CD4-positive, alpha-beta T cell treated with Interleukin-17A for 1 hour (primary cell): ENCODE measurements around the gene MAB21L3.

Source experiments
- DNase-seq: peaks from one replicate; pipeline ENCODE4 v3.0.0-alpha.2; 2020

Gene MAB21L3

DNA sequence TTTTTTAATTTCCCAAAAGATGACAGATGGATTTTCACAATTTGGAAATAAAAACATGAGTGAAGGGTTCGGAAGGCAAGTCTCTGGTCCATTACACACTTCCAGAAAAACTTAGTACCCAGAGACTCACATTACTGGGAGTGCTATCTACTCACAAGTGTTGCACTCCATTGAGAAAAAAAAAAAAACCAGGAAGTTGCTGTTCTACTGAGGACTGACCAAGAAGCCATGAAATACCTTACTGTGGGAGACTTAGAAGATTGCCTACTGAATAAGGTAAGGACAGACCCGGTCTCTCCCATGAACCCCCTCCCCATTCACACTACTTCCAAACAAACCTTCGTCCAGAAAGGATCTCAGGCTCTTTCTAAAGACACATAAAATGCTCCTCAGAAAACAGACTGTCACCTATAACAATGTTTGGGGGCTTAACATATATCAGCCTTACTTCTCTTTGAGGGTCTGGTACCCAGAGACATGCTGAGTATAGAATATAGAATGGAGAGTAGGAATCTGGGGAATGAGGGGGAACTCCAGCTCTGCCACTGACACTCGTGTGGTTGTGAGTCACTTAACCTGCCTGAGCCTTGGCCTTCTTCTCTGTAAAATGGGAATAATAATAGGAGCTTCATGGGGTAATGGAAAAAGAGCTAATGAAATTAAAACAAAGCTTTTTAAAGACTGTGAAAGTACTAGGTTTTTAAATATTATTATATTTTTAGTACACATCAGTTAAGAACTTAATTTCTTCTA is 1.4 kb downstream of the MAB21L3 start:
- DNase-seq = no peak

DNA sequence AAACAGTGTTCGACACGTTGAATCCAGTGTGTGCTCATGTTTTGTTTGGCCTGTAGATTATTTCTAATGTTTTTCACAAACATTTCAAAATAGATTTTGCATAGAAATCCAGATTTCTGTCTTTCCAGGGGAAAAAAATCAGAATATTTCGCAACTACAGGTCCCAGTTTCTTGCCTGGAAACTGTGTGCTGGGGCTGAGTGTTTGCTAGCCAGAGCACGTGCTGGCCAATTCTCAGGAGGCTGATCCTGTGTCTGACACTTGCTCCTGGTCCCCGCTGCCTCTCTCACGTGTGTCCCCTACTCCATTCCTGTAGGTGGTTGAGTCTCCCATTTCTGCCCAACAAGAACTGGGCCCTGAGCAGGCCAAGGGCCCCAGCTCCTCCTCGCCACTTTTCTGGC is 2.4 kb downstream of the MAB21L3 start:
- no peak for DNase-seq

DNA sequence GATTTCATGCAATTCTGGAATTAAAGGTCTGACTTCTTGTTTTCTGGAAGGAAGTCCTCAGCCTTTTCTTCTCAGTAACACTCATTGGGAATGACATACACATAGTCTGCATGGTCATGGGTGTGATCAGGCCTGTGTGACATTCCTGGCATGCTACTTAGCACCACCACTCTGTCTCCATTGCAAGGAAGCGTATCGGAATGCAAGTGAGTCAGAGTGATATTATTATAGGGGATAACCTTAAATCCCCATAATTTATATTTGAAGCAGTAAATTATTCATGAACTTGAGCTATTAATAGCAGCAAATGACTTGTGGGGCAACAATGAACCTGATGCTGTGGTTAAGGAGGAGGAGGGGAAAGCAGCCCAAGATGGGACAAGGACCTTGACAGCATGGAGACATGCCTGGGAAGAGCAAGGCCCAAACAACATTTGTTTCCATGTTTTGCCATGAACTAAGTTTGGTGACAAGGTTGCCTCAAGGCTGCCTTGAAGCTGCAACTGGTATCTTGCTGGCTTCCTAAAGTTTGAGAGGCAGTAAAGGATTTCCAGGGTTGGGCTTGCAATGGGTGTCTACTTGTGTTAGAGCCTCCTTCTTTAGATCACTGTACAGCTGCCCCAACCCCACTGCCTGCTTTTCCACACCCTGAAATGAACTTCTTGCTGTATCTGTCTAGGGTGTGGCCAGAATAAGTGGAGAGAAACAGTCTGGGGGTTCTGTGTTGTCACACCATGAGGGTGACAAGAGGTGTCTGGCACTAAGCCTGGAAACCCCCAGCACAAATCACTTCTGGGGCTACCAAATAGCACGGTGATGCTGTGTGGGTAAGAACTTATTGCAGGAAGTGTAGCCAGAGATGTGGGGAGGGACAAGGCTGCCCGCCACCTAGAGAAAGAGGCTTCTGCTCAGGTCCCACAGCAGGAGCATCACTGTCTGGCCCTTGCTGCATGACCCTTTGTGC is 4.6 kb downstream of the MAB21L3 start:
- no peak for DNase-seq

DNA sequence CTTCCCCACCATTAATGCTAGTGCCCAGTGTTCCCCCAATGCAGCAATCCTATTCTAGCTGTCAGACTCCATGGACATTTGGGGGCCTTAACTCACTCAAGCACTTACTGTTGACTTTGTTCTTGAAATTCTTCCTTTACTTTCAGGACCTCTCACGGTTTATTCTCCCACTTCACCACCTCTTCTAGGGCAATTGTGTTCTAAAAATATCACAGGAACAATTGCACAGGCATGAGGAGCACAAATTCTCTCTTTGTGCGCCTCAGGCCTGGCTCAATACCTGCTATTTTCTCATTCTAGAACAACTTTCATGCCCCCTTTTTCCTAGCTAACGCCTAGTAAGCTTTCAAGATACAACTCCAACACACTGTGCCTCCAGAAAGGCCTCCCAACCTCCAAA is 7.3 kb downstream of the MAB21L3 start:
- no peak for DNase-seq

DNA sequence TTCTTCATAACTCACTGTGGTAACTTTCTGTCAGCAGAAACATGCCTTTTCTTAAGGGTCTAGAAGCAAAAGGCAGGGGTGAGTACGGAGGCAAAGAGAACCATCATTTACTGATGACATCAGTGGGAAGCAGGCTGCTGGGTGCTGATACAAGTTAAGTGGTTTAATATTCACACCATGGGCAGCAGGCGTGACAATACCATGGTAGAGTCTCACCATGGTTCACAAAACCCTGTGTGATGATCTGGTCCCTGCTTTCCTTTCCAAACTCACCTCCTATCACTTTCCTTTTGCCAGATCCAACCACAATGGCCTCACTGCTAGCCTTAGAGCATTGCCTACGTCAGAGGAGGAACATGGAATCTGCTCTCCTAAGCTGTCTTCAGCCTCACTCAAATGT is 8.7 kb downstream of the MAB21L3 start:
- no peak for DNase-seq

DNA sequence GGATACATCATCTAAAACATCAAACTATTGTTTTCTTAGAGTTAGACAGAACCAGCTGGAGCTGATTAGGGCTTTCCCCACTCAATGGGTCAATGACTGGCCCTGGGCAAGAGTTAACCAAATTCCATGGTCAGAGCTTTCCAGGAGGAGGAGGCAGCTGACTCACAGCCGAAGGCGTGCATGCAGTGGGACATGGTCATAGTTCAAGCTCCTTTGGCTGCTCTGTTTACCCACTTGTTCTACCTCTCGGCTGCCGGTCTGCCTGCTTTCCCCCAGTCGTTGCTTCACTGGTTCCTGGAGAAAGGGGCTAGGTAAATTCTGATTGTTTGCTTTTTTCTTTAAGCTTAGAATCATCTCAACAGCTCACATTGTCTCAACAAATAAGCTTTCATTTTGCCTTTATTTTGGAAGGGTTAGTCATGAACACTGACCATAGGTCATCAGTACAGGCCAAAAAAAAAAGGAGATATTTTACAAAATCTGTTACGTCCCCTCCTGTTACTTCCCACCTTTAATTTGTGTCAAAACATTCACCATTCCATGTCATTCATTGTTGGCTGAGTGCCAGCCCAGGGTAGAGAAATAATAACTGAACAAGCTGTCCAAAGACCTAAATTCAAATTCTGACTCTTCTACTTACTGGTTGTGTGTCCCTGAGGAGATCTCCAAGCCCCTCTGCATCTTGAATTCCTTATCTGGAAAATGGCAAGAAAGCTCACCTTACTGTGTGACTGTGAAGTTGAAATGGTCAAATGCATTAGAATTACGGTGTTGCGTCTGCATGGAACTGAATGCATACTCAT is 12.0 kb downstream of the MAB21L3 start:
- no peak for DNase-seq

DNA sequence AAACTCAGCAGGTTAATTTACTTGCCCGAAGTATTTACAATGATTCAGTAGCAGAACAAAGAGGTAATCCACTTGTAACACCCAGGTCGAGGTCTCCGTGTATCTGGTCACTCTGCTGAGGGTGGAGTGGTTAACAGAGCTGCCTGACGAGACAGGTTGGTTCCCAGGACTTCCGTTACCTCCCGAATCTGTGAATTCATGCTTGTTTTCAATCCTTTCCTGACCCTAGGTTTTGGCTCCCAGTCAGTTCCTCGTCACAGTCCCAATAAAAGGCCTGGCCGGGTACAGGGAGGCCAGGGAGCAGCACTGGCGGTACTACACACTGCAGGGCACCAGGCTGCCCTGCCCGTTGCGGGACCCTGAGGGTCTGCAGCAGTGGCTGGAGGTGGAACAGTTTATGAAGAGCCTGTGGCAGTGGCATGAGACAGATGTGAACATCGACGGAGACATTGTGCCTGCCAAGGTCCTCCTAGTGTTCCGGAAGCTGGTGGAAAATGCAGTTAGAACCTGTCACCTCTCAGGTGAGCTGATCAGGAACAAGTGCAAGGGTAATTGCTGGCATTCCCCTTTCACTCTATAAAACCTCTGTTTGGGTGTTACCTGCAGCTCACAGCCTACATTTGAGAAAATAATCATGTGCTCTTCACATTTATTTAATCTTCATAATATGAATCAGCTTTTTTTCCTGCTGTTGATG is 12.8 kb downstream of the MAB21L3 start:
- DNase-seq = no peak

DNA sequence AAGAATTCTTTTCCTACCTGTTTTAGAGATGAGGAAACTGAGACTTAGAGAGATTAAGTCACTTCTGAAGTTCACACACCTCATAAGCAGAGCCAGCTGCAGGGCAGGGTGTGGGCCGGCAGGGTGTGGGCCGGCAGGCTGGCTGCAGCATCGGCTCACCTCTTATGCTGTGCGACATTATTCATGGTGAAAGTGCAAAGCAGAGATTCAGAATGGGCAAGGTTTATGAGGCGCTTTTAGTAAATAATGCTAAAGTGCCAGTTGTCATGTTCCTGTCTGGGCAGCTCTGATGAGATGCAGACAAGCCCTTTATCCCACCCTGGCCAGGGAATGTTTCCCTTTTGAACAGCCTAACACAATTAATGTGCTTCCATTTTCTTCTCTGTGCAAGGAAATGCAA is 14.6 kb downstream of the MAB21L3 start:
- no peak for DNase-seq

DNA sequence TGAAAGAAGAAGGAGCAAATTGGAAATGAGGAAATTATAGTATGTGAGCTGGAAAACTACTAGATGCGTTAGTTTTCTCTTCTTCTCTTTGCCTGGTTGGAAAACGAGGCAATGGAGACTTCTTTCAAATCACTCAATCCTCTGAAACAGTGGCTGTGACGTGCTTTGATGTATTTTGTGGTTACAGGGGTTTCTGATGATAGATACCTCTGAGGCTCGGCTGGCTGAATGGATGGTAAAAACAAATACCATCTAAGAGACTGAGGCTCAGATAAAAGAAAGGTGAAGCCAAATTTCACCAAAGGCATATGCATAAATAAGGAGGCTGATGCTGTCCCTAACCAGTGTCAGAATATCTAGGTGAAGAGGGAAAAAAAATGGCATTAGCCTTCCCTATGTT is 15.1 kb downstream of the MAB21L3 start:
- no peak for DNase-seq

DNA sequence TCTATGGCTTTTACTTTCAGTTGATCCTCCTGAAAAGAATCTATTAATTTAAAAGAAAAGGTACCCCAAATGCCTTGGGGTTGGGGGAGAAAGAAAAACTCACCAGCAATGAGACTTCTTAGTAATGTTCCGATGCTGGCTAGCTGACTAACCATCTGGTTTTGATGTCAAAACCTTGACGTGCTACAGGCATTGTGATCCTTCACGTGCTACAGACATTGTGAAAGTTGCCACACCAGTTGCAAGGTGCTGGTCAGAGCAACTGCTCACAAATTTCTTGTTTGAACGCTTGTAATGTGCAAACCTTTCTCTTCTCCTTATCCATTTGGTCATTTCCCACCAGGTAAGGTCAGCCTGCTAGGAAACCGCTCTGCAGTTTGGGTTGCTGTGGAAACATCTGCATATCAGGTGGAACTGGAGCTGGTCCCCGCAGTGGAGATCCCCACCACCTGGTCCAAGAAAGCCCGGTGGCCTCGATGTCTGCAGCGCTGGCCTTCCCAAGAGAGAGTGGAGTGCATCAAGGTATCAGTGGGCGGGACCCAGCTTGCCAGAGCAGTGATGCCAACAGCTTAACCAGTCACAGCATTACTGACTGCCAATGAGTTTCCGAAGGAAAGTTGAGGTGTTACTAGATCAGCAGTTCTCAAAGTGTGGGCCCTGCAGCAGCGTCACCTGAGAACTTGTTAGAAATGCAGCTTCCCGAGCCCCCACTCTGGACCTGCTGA is 16.1 kb downstream of the MAB21L3 start:
- no peak for DNase-seq

DNA sequence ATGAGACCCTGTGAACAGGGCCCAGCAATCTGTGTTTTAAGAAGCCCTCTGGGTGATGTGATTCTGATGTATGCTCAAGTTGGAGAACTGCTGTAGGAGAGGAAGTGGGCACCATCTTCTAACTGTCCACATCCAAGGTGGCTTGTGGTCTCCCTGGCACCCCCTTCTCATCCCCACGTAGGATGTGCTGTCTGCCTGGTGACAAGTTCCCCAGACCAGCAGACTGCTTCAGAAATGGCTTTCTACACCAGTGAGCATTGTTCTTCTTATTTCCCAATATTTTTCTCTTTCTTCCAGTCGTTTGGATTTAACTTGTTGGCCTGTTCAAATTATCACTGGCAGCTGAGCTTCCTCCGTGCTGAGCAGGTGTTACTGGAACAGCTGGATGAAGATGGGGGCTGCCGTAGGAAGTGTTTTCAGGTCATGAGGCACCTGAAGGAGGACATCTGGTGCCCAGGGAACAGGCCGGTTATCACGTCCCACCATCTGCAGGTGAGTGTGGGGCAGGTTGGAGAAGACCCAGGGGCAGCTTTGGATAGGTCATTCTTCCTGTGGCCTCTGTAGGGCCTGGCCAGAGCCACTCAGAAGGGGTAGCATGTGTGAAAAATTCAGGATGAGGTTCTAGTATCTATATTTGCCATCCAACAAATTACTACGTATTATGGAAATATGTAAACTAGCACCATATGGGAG is 16.8 kb downstream of the MAB21L3 start:
- DNase-seq = no peak

DNA sequence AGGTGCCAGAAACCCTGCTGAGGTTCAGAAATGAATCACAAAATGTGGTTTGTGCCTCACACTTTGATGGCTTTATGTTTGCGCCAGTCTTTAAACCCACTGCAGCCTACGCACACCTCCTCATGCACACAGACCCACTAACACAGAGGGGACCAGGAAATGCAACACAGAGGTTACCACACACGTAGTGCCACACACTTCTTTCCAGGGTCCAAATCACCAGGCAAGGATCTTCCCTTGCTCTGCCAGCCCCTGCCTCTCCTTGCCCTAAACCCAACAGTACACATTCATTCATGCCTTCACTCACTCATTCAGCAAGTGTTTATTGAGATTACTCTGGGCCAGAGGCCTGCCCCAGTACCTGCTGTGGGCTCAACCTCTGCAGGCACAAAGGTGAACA is 17.5 kb downstream of the MAB21L3 start:
- no peak for DNase-seq

DNA sequence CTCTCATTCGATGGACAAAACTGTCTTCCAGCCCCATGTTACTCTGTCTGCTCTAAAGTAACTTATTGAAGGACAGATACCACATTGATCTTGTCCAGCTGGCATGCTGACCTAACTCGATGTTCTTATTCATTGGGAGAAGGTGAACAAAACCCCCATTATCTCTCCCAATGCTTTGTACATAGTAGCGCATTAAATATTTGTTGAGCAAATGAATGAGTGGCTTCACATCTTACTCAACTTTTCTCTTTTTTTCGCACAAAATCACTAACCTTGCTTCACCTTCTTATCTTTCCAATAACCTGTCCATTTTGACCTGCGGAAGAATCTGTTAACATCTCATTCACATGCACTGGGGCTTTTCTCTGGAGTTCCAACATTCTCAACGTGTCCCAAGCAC is 18.3 kb downstream of the MAB21L3 start:
- DNase-seq = no peak

DNA sequence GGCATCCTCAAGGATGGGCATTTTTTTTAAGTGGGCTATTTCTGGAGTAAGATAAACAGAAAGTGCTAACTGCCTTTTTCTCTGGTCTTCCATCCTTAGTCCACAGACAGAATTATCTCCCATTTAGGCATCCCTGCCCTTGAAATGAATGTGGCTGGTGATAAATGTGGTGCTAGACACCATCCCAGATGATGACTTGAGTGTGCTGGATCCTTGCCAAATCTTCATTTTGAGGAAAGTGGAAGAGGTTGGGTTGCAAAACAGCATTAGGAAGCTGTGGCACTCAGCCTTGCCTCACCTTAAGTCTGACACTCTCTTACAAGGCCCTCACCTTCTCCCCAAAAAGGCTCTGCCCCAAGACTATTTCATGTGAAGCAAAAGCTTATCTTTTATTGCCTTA is 19.2 kb downstream of the MAB21L3 start:
- no peak for DNase-seq

DNA sequence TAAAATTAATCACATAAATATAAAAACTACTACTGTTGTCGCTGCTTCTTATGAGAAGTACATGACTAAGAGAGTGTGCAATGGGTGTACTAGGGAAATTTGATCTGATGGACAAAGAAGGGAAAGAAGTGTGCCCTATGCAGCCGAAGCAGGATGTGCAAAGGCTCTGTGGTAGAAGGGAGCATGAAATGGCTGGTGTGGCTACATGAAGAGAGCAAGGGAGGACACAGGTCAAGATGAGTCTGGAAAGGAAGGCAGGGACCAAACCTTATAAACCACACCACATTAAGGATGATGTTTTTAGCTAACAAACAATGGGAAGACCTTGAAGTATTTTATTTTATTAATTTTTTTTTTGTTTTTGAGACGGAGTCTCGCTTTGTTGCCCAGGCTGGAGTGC is 20.0 kb downstream of the MAB21L3 start:
- no peak for DNase-seq

DNA sequence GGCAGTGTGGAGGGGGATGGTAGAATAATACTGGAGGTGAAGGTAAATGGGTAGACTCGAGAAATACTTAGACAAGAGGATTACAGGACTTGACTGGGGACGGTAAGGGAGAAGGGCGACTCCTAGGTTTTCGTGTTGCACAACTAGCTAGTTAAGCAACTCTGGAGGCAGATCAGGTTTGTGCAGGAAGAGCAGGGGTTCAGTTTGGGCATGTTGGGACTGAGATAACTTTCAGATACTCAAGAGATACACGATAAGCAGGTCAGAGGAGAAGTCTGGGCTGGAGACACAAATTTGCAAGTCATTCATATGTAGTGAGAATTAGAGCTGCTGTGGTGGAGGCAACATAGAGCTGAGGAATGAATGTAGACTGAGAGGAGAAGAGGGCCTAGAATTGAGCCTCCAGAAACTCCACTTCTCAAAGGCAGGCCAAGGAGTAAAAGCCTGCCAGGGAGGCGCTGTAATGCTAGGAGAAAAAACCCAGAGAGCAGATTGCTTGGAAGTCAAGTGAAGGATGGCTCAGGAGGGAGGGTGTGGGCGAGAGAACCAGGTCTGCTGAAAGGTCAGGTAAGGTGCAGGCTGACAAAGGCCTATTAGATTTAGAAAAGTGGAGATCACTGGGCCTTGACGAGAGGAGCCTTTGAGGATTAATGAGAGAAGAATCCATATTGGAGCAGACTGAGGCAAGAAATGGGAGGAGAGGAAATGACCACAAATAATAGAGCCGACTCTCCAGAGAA is 20.8 kb downstream of the MAB21L3 start:
- no peak for DNase-seq

DNA sequence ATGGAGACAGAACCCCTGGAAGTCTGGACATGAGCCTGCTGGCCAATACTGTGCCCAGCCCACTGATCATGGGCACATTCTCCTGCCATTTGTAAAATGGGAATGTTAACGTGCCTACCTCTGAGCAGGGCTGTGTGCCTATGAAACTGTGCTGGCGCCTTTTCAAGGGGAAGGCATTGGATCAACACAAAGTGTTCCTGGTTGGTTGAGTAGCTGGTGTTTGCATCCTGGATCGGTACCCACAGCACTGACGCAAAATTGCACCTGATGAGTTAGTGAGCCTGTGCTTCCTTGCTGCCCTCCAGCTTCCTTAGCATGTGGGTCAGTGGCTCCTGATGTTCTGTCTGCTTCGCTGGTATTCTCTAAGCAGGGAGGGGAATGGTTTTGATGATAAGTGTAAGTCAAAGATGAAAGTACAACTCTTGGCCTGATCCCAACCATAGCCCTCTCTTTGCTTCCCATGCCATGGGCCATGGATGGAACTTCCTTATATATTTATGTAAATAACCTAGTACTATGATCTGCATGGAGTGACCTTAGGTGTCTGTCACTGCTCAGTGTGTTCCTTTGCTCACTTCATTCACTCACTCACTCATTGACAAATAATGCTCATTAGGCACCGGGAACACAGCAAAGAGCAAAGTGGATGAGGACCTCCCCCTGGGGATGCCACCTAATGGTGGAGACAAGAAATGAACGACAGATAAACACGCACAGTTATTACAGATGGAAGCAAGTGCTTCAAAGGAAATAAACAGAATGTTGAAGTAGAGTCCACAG is 22.7 kb downstream of the MAB21L3 start:
- no peak for DNase-seq

DNA sequence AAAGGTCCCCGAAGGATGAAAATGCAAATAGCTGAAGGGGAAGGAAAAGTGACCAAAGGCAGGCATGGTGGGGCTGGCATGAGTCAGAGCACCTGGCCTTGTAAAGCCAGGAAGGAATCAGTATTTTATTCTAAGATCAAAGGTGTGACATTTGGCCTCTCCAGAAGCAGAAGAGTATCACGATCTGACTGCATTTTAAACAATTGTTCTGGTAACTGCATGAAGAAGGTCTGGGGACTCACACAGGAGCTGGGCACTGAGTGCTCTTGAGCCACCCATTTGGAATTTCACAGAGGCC is 23.2 kb downstream of the MAB21L3 start:
- no peak for DNase-seq

DNA sequence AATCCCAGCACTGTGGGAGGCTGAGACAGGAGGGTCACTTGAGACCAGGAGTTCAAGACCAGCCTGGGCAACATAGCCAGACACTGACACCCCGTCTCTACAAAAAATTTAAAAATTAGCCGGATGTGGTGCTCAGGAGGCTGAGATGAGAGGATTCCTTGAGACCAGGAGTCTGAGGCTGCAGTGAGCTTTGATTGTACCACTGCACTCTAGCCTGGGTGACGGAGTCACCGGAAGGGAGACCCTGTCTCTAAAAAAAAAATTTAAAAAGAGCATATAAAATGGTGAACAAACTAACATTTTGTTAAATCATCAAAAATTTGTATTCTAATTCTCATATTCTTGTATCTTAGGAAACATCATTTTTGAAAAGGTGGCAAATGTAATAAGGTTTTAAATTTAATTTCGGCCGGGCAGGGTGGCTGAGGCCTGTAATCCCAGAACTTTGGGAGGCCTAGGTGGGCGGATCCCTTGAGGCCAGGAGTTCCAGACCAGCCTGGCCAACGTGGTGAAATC is 27.1 kb downstream of the MAB21L3 start:
- DNase-seq = no peak
